Prostate gland (tissue), 2 donors: ENCODE results near the gene HDAC1.

Experiments
- POLR2A ChIP-seq: fragments of 450-650 bp; IDR thresholded peaks from one replicate; pipeline ENCODE4 v1.6.1; 2016; ENCODE audit warnings: antibody characterized with exemption, mild to moderate bottlenecking
- POLR2AphosphoS5 ChIP-seq: sonication (generic); formaldehyde crosslinking; IDR thresholded peaks from one replicate; pipeline ENCODE4 v1.6.1; 2017; ENCODE audit warnings: antibody characterized with exemption
- TF ChIP-seq, protein P1 (sequence below), 4 experiments: fragments of 200-600 bp in 2 of 4; fragments of 450-650 bp in 2 of 4; sonication (generic) in 2 of 4; IDR thresholded peaks; 1 replicate in 3 of 4; 2 replicates in 1 of 4; pipeline ENCODE4 v1.5.1; 2016 to 2019; ENCODE audit warnings: antibody characterized with exemption in 4 of 4, mild to moderate bottlenecking in 2 of 4, moderate library complexity in 2 of 4

DNA sequence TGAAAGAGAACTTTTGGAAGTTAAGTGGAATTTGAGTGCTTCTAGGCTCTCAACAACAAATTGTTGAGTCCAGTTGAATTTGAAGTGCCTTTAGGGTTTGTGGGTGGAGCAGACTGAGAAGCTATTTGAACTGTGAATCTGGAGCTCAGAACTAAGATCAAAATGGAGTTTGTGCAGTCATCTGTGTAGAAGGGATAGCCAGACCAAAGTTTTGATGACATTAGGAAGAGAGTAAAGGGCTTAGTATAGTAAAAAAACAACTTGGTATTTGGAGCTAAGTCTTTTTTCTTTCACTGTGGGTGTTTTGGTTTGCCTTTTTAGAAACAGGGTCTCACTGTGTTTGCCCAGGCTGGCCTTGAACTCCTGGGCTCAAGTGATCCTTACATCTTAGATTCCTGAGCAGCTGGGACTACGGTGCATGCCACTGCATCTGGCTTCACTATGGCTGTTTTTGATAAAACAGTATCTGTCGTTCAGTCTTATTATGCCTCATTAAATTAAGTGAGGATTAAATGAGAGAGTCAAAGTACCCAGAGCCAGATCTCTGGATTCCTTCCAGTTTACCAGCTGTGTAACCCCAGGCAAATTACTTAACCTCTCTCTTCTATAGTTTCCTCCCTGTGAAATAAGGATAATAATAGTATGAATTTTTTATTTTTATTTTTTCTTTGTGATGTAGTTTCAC lies 20.0 kb downstream of the HDAC1 start:
- TF ChIP-seq, protein P1, sequence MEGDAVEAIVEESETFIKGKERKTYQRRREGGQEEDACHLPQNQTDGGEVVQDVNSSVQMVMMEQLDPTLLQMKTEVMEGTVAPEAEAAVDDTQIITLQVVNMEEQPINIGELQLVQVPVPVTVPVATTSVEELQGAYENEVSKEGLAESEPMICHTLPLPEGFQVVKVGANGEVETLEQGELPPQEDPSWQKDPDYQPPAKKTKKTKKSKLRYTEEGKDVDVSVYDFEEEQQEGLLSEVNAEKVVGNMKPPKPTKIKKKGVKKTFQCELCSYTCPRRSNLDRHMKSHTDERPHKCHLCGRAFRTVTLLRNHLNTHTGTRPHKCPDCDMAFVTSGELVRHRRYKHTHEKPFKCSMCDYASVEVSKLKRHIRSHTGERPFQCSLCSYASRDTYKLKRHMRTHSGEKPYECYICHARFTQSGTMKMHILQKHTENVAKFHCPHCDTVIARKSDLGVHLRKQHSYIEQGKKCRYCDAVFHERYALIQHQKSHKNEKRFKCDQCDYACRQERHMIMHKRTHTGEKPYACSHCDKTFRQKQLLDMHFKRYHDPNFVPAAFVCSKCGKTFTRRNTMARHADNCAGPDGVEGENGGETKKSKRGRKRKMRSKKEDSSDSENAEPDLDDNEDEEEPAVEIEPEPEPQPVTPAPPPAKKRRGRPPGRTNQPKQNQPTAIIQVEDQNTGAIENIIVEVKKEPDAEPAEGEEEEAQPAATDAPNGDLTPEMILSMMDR (IDR thresholded peaks at IDR 0.05), result no peak
- no peak for TF ChIP-seq POLR2A
- TF ChIP-seq POLR2AphosphoS5, result no peak
